ENCODE data around the gene LPP. TPM values are rescaled to one million over a fixed set of nuclear protein-coding genes. Genes with fewer than 3 reads are reported as not detected.

Gene LPP
- total RNA-seq, 1 experiment from 2014 or later: 120 TPM

GRCh38 chr3:188832961-188833721 is 679.2 kb downstream of the LPP start:
- no peak for TF ChIP-seq CTCF (IDR thresholded peaks at IDR 0.05; ENCODE audit: insufficient read depth in 1 of 2, low read depth in 1 of 2, low read length in 1 of 2, severe bottlenecking in 1 of 2, unreplicated experiment in 1 of 2)
- CTCF ChIA-PET: no interaction called here
- H3K36me3 ChIP-seq (ENCODE audit: control insufficient read depth, insufficient read depth, low read length): peaks cover 2% of the 10 kb centered on the region; the same call in 1 of the 2 replicates
- H3K4me3 Mint-ChIP-seq (ENCODE audit: unreplicated experiment): no peak overlapping the region
- no peaks in the 10 kb centered on the region for H3K4me1 ChIP-seq
- H3K9me3 Mint-ChIP-seq (ENCODE audit: unreplicated experiment): no peaks in the 10 kb centered on the region
- BruUV-seq (replicated peaks): no TSS peak
- POLR2A ChIA-PET: no interaction called here
- no peaks in the 10 kb centered on the region for H3K27me3 Mint-ChIP-seq (ENCODE audit: insufficient read depth, unreplicated experiment)
- intact Hi-C loops (cut with micrococcal nuclease; ENCODE audit: unreplicated experiment): loop anchor here (10.0 kb wide), 2 partner anchors 528 to 1088 kb away; partner anchors contain the start of gene BCL6
- peak in 1 of 2 experiments; percentile 10 for DNase-seq
- no peaks in the 10 kb centered on the region for H3K27me3 ChIP-seq (replicated peaks; ENCODE audit: control insufficient read depth, insufficient read depth, low read length)
- peaks cover 8% of the 10 kb centered on the region for H3K36me3 Mint-ChIP-seq (ENCODE audit: insufficient read depth, unreplicated experiment)
- no peak overlapping the region for H3K4me3 ChIP-seq (ENCODE audit: low read depth, low read length)
- peaks cover 8% of the 10 kb centered on the region for H3K4me1 Mint-ChIP-seq (ENCODE audit: low read depth, unreplicated experiment)
- no peak overlapping the region for H3K27ac Mint-ChIP-seq (ENCODE audit: unreplicated experiment)
- no peaks in the 10 kb centered on the region for H3K9me3 ChIP-seq

GRCh38 chr3:188834349-188834748 is 680.4 kb downstream of the LPP start:
- CTCF ChIA-PET: no interaction called here
- Mint-ChIP-seq H3K36me3 (ENCODE audit: insufficient read depth, unreplicated experiment) (peaks cover 16% of the 10 kb centered on the region), H3K4me3 (ENCODE audit: unreplicated experiment) (no peak overlapping the region), H3K9me3 (ENCODE audit: unreplicated experiment) (no peaks in the 10 kb centered on the region), H3K27ac (ENCODE audit: unreplicated experiment) (no peak overlapping the region), H3K4me1 (ENCODE audit: low read depth, unreplicated experiment) (peaks cover 2% of the 10 kb centered on the region), H3K27me3 (ENCODE audit: insufficient read depth, unreplicated experiment) (no peaks in the 10 kb centered on the region)
- BruUV-seq (replicated peaks): no TSS peak
- Histone ChIP-seq H3K36me3 (ENCODE audit: control insufficient read depth, insufficient read depth, low read length) (peaks cover 2% of the 10 kb centered on the region; the same call in 1 of the 2 replicates), H3K27me3 (replicated peaks; ENCODE audit: control insufficient read depth, insufficient read depth, low read length) (no peaks in the 10 kb centered on the region), H3K9me3 (no peaks in the 10 kb centered on the region), H3K4me3 (ENCODE audit: low read depth, low read length) (no peak overlapping the region), H3K4me1 (0 out of 2 replicates have a peak, but pooled peaks cover 6% of the 10 kb centered on the region)
- intact Hi-C loops (cut with micrococcal nuclease; ENCODE audit: unreplicated experiment): loop anchor here (10.0 kb wide), 2 partner anchors 530 to 1090 kb away; partner anchors contain the start of gene BCL6
- POLR2A ChIA-PET: no interaction called here
- TF ChIP-seq CTCF (IDR thresholded peaks at IDR 0.05; ENCODE audit: insufficient read depth in 1 of 2, low read depth in 1 of 2, low read length in 1 of 2, severe bottlenecking in 1 of 2, unreplicated experiment in 1 of 2): no peak
- no peak for DNase-seq

GRCh38 chr3:188839187-188839695 is 685.3 kb downstream of the LPP start:
- H3K27ac Mint-ChIP-seq (ENCODE audit: unreplicated experiment): peak overlapping the region; percentile 75
- intact Hi-C loops (cut with micrococcal nuclease; ENCODE audit: unreplicated experiment): loop anchor here (1.0 to 10.0 kb wide), 7 partner anchors 22 to 1094 kb away; partner anchors contain the start of gene BCL6
- Histone ChIP-seq H3K9me3 (no peaks in the 10 kb centered on the region), H3K4me3 (ENCODE audit: low read depth, low read length) (no peak overlapping the region), H3K4me1 (peaks cover 12% of the 10 kb centered on the region), H3K27me3 (replicated peaks; ENCODE audit: control insufficient read depth, insufficient read depth, low read length) (no peaks in the 10 kb centered on the region), H3K36me3 (ENCODE audit: control insufficient read depth, insufficient read depth, low read length) (no peaks in the 10 kb centered on the region; the same call in 1 of the 2 replicates)
- POLR2A ChIA-PET: interaction anchor here (0.6 kb wide), 1 partner anchor 15 kb away, joined by 3 read pairs; no protein-coding TSS in a partner anchor
- peaks cover 22% of the 10 kb centered on the region for H3K4me1 Mint-ChIP-seq (ENCODE audit: low read depth, unreplicated experiment)
- peaks cover 26% of the 10 kb centered on the region for H3K36me3 Mint-ChIP-seq (ENCODE audit: insufficient read depth, unreplicated experiment)
- BruUV-seq (replicated peaks): no TSS peak
- TF ChIP-seq CTCF (IDR thresholded peaks at IDR 0.05; ENCODE audit: insufficient read depth in 1 of 2, low read depth in 1 of 2, low read length in 1 of 2, severe bottlenecking in 1 of 2, unreplicated experiment in 1 of 2): no peak
- no peaks in the 10 kb centered on the region for H3K27me3 Mint-ChIP-seq (ENCODE audit: insufficient read depth, unreplicated experiment)
- H3K9me3 Mint-ChIP-seq (ENCODE audit: unreplicated experiment): peaks cover 9% of the 10 kb centered on the region
- peak; percentile 86 to 90 for DNase-seq
- CTCF ChIA-PET: interaction anchor here (0.6 to 1.1 kb wide), 2 partner anchors 93 to 396 kb away, joined by 3 to 5 read pairs; no protein-coding TSS in a partner anchor
- no peak overlapping the region for H3K4me3 Mint-ChIP-seq (ENCODE audit: unreplicated experiment)

All from Caco-2 (cell line).